ENCODE results near the gene MAN2A1.

MAN2A1 gene

GRCh38 chr5:109689740-109690241 lies at the start of gene MAN2A1:
Gene MAN2A1, plus strand, starts transcription at chr5:109689927. Its CDS starts 491 bp downstream, at chr5:109690418.
- H3K4me3 ChIP-seq (ENCODE audit: low read depth, low read length), result peak within 1 kb of the TSS; percentile 67
- no peak for TF ChIP-seq CTCF (IDR thresholded peaks at IDR 0.05; ENCODE audit: low read depth, low read length, missing control alignments)
- DNase-seq (ENCODE audit: low read depth), result peak; percentile 36

GRCh38 chr5:109640976-109641375 lies 48.8 kb upstream of the MAN2A1 start:
- no peak for TF ChIP-seq CTCF (IDR thresholded peaks at IDR 0.05; ENCODE audit: low read depth, low read length, missing control alignments)
- no peak overlapping the region for H3K4me3 ChIP-seq (ENCODE audit: low read depth, low read length)
- DNase-seq (ENCODE audit: low read depth), result no peak

- no peak for TF ChIP-seq CTCF (IDR thresholded peaks at IDR 0.05; ENCODE audit: low read depth, low read length, missing control alignments)
- DNase-seq (ENCODE audit: low read depth), result no peak
- no peak overlapping the region for H3K4me3 ChIP-seq (ENCODE audit: low read depth, low read length)
Observed at GRCh38 chr5:109643791-109644350, 45.9 kb upstream of the MAN2A1 start.

GRCh38 chr5:109644829-109645228 lies 44.9 kb upstream of the MAN2A1 start:
- no peak overlapping the region for H3K4me3 ChIP-seq (ENCODE audit: low read depth, low read length)
- TF ChIP-seq CTCF (IDR thresholded peaks at IDR 0.05; ENCODE audit: low read depth, low read length, missing control alignments), result no peak
- no peak for DNase-seq (ENCODE audit: low read depth)

GRCh38 chr5:109645707-109646192 lies 44.0 kb upstream of the MAN2A1 start:
- DNase-seq (ENCODE audit: low read depth), result no peak
- no peak for TF ChIP-seq CTCF (IDR thresholded peaks at IDR 0.05; ENCODE audit: low read depth, low read length, missing control alignments)
- H3K4me3 ChIP-seq (ENCODE audit: low read depth, low read length), result no peak overlapping the region

- no peak for DNase-seq (ENCODE audit: low read depth)
Observed at GRCh38 chr5:109649318-109649717, 40.4 kb upstream of the MAN2A1 start.

More at GRCh38 chr5:109649318-109649717, 40.4 kb upstream of the MAN2A1 start:
- no peak overlapping the region for H3K4me3 ChIP-seq (ENCODE audit: low read depth, low read length)
- no peak for TF ChIP-seq CTCF (IDR thresholded peaks at IDR 0.05; ENCODE audit: low read depth, low read length, missing control alignments)
